Neural cell (in vitro differentiated cells): ENCODE results near the gene CROCC2.

Source experiments
- CTCF ChIP-seq: fragments of 450-650 bp; IDR thresholded peaks from 2 replicates; pipeline ENCODE4 v1.5.1; 2014; ENCODE audit warnings: antibody characterized with exemption, mild to moderate bottlenecking, moderate library complexity; ENCODE audit not compliant: poor library complexity, severe bottlenecking
- EP300 ChIP-seq: fragments of 450-650 bp; conservative IDR thresholded peaks from 2 replicates; pipeline ENCODE4 v1.6.1; 2014; ENCODE audit warnings: antibody characterized with exemption, mild to moderate bottlenecking, moderate library complexity; ENCODE audit not compliant: poor library complexity, severe bottlenecking
- EZH2 ChIP-seq: fragments of 200-600, 300-800 bp; shearing (Covaris generic), sonication (generic); IDR thresholded peaks from 2 replicates; pipeline ENCODE4 v1.6.1; 2014; ENCODE audit warnings: antibody characterized with exemption, low read length, borderline replicate concordance, mild to moderate bottlenecking; ENCODE audit not compliant: insufficient read depth, poor library complexity, severe bottlenecking

GRCh38 chr2:240959941-240960308, 53.8 kb downstream of the CROCC2 start:
- TF ChIP-seq CTCF (no peak), EZH2 (no peak), EP300 (no peak)
